GM18951 (cell line): ENCODE results near the gene CENPA.

Source experiments
- POLR2A ChIP-seq: IDR thresholded peaks from 4 replicates; pipeline ENCODE4 v1.6.1; 2011; ENCODE audit warnings: mild to moderate bottlenecking; ENCODE audit not compliant: insufficient read length, insufficient read depth; ENCODE audit errors: extremely low read depth
- in situ Hi-C: fragments of 300-500 bp; cut with MboI; formaldehyde crosslinking; loops from one replicate; pipeline ENCODE4 v1.12.0; 2022; ENCODE audit warnings: low sequenced_read_pairs, mixed read lengths, inconsistent platforms; ENCODE audit not compliant: unreplicated experiment

CENPA gene

DNA sequence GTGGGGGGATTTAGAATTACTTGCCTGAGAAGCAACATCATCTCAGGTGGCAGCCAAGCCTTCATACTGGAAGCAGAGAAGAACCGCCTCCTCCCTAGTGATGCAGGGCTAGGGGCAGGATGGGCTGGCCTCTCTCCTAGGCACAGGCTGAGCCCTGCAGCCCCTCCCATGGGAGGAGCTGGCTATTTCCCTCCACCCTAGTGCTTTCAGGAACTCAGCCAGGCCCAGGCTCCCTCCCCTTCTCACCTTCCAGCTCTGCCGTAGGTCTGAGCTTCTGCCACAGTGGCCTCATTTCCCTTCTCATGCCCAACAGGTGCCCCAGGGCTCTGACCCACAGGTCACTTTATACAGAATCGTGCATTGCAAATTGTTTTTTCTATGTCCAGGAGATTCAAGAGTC is 31.0 kb downstream of the CENPA start:
- in situ Hi-C loops, result no loop called here
- no peak for TF ChIP-seq POLR2A

DNA sequence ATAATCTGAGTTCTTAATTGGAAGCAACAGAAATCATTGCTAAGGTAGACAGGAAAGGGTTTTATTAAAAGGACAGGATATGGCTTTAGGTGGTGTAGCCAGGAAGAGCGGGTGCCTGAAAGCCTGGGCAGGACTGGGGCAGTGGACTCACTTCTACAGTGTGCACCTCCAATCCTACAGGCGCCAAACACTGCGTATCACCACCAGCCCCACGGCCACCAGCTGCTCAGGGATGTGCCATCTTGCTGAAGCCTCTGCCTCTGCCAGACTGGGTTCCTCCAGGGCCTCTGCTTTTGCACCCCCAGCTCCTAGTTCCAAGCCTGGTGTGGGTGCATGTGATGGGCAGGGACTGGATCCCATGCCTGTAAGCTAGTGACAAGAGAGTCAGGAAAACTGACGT is 32.4 kb downstream of the CENPA start:
- TF ChIP-seq POLR2A, result no peak
- in situ Hi-C loops, result no loop called here

DNA sequence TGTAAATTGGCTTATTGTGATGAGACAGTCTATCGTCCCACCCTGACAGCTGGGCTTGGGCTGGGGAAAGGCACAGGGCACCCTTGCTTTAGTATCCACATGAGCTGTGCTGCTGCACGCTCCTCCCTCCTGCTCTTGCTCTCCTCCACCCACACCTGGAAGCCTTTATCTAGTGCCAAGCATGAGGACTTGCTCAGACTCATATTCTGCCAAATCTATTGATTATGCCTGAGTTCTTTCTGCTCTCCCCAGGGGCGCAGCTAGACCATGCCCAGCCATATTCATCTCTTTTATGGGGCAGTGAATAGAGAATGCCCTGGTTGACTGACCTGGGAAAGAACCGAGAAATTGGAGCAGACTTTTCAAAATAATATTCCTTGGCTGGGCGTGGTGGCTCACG is 33.1 kb downstream of the CENPA start:
- no peak for TF ChIP-seq POLR2A
- in situ Hi-C loops, result no loop called here

DNA sequence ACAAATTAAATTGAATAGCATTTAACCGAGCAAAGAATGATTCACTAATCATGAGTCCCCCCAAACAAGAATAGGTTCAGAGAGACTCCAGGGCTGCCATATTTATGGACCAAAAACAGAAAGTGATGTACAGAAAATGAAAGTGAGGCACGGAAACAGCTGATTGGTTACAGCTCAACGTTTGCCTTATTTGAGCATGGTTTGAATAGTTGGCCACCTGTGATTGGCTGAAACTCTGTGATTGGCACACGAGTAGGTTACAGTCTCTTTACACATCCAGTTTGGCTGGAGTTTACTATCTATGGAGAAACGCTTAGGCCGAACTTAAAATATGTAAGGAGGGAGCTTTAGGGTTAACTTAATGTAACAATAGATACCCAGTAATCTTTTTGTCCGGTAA is 35.1 kb downstream of the CENPA start:
- in situ Hi-C loops, result no loop called here
- TF ChIP-seq POLR2A, result no peak

DNA sequence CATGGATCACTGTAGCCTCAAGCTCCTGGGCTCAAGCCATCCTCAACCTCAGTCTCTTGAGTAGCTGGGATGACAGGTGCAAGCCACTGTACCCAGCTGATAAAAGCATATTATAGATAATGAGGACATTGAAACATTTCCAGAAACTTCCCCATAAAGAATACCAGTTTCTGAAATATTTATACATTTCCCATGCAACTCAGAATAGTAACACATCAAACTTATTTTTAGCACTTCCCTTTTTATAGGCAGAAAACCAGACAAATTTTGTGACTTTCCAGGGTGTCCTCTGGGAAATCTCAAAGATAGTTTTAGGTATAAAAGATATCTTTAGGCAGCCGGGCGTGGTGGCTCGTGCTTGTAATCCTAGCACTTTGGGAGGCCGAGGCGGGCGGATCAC is 37.0 kb downstream of the CENPA start:
- in situ Hi-C loops, result no loop called here
- TF ChIP-seq POLR2A, result no peak

DNA sequence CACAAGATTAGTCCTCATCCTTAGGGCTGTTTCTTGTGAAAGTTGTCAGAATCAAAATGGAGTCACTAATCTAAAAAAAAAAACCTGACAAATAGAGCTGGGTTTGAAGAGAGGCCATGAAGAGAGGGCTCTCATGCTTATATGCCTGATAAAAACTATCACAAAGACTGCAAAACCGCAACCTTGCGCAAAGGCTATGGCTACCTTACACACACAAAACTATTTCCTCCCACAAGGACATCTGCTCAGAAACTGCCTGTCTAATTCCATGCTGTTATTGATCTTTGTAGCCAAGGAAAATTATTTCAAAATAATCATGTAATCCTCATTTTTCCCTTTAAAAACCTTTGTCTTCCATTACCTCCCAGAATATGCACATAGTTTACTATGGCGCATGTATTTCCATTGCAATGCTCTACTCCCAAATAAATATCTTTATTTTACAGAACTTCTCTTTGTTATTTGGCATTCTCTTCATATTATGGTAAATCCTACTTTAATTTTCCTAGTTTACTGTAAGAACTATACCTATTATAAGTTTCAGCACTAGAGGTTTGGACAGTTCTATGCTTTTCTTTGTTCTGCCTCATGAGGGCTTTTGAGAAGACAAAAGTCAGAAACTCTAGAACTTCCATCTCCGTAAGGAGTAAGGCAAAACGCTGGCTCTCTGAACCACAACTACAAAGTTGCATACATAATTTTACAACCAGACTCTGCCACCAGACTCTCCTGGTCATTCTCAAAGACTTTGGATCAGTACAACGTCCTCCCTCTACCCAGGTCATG is 52.5 kb downstream of the CENPA start:
- in situ Hi-C loops, result no loop called here
- no peak for TF ChIP-seq POLR2A

DNA sequence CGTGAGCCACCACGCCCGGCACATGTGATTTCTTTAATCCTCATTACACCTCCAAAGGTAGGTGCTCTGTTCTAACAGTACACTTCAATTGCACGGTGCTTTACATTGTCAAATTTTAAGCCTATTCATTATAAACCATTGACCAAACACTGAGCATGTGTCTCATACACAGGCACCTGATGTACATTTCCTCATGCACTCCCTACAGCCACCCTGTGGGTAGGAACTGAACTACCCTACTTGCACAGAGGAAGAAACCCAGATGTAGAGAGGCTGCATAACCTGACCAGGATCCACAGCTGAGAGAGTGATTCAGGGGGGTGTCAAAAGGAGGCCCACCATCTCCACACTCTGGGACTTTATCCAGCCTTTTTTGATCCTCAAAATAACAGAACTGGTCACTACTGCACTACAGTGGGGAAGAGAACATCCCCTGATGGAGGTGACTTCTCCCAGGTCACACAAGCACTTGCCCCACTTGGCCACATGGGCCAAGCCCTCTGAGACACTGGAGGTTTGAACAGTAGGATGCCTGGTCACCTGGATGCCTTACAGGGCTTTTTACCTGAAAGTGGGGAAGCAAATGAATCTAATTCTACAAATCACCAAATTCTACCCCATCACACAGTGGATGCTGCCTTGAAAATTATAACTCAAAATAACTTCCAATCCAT is 55.2 kb downstream of the CENPA start:
- TF ChIP-seq POLR2A, result no peak
- in situ Hi-C loops, result loop anchor here (10.0 kb wide), 1 partner anchor 84 kb away; no protein-coding TSS in a partner anchor

DNA sequence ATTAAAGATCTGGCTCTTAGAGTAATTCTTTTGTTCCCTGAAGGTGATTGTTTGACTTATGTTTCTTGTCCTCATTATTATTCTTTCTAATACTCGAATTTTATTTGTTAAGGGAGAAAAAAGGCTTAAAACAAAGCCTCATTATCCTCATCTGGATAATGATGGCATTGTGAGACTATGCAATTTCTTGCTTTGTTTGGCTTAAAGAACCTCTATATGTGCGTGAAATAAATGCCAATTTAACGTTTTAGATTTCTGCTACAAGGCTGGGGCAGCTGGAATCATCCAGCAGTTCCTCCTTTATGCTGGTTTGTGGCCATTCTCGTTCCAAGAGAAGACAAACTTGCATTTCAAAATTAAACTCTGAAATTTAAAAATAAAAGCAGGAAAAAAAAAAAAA is 57.2 kb downstream of the CENPA start:
- TF ChIP-seq POLR2A, result no peak
- in situ Hi-C loops, result loop anchor here (10.0 kb wide), 1 partner anchor 82 kb away; no protein-coding TSS in a partner anchor
